PC-9 (cell line): ENCODE measurements around the gene MARK2.

Source experiments
- CTCF ChIP-seq: fragments of 200-600 bp; sonication (generic); conservative IDR thresholded peaks from 2 replicates; pipeline ENCODE4 v1.6.1; 2017; ENCODE audit warnings: mixed run types, antibody characterized with exemption, mild to moderate bottlenecking, moderate library complexity
- EZH2 ChIP-seq: fragments of 200-600 bp; sonication (generic); IDR thresholded peaks from 2 replicates; pipeline ENCODE4 v1.8.0; 2017; ENCODE audit warnings: antibody characterized with exemption, low read depth

DNA sequence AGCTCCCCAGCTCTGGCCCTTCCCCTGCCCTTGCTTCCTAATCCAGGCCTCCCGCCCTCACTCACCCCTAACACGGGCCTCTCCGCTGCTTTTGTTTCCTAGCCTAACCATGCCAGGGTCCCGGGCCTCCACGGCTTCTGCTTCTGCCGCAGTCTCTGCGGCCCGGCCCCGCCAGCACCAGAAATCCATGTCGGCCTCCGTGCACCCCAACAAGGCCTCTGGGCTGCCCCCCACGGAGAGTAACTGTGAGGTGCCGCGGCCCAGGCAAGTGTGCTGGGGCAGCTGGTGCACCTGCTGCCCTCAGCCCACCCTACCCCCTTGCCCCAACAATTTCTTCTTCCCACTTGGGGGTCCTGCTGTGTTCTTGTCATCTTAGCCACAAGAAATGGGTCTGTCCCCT lies 65.0 kb downstream of the MARK2 start:
- no peak for TF ChIP-seq CTCF
- TF ChIP-seq EZH2: no peak
